SK-N-SH treated with all-trans-retinoic acid at 6 μM for 48 hours (cell line): ENCODE data around the gene PPM1D.

Experiments used
- ATAC-seq: fragments of 200-7000 bp; cut with Tn5 transposase; 3 replicates; pipeline ENCODE4 v1.9.1; 2020; ENCODE audit warnings: mild to moderate bottlenecking, moderate library complexity
- ARNTL ChIP-seq: fragments of 450-650 bp; formaldehyde crosslinking; IDR thresholded peaks from 2 replicates; pipeline ENCODE4 v1.5.0; 2020; ENCODE audit warnings: low read depth, mild to moderate bottlenecking, moderate library complexity, borderline replicate concordance
- CREB5 ChIP-seq: fragments of 250-450 bp; sonication (Bioruptor Pico); IDR thresholded peaks from 2 replicates; pipeline ENCODE4 v1.5.1; 2020; ENCODE audit warnings: low read depth, mild to moderate bottlenecking, moderate library complexity
- CSDC2 ChIP-seq: fragments of 250-450 bp; sonication (Bioruptor Pico); IDR thresholded peaks from 2 replicates; pipeline ENCODE4 v1.5.0; 2020; ENCODE audit warnings: mild to moderate bottlenecking, moderate library complexity
- ESRRG ChIP-seq: fragments of 250-450 bp; sonication (Bioruptor Pico); IDR thresholded peaks from 2 replicates; pipeline ENCODE4 v1.6.1; 2021; ENCODE audit warnings: mild to moderate bottlenecking
- GLIS3 ChIP-seq: fragments of 250-450 bp; sonication (Bioruptor Pico); IDR thresholded peaks from 2 replicates; pipeline ENCODE4 v1.5.0; 2020; ENCODE audit warnings: mild to moderate bottlenecking, moderate library complexity
- ISL1 ChIP-seq: fragments of 250-450 bp; sonication (Bioruptor Pico); IDR thresholded peaks from 2 replicates; pipeline ENCODE4 v2.1.2; 2022; ENCODE audit warnings: mild to moderate bottlenecking, moderate library complexity
- OSR1 ChIP-seq: fragments of 250-450 bp; sonication (Bioruptor Pico); IDR thresholded peaks from 2 replicates; pipeline ENCODE4 v1.8.0; 2022; ENCODE audit warnings: moderate library complexity, mild to moderate bottlenecking, inconsistent platforms
- PATZ1 ChIP-seq: fragments of 250-450 bp; sonication (Bioruptor Pico); IDR thresholded peaks from 2 replicates; pipeline ENCODE4 v1.8.0; 2020; ENCODE audit warnings: mild to moderate bottlenecking, moderate library complexity, borderline replicate concordance
- PPARA ChIP-seq: fragments of 250-450 bp; sonication (Bioruptor Pico); IDR thresholded peaks from 2 replicates; pipeline ENCODE4 v1.5.0; 2020; ENCODE audit warnings: mild to moderate bottlenecking, borderline replicate concordance
- RARB ChIP-seq: fragments of 250-450 bp; sonication (Bioruptor Pico); IDR thresholded peaks from 2 replicates; pipeline ENCODE4 v1.8.0; 2021; ENCODE audit warnings: mild to moderate bottlenecking, moderate library complexity
- SNAI2 ChIP-seq: fragments of 250-450 bp; sonication (Bioruptor Pico); IDR thresholded peaks from 2 replicates; pipeline ENCODE4 v1.5.0; 2020; ENCODE audit warnings: mild to moderate bottlenecking, moderate library complexity
- TOX ChIP-seq: fragments of 250-450 bp; sonication (Bioruptor Pico); IDR thresholded peaks from 2 replicates; pipeline ENCODE4 v1.8.0; 2021; ENCODE audit warnings: mild to moderate bottlenecking, moderate library complexity, borderline replicate concordance
- TSHZ2 ChIP-seq: fragments of 250-450 bp; sonication (Bioruptor Pico); IDR thresholded peaks from 2 replicates; pipeline ENCODE4 v1.5.0; 2020; ENCODE audit warnings: mild to moderate bottlenecking, moderate library complexity
- ZC3H10 ChIP-seq: fragments of 250-450 bp; sonication (Bioruptor Pico); IDR thresholded peaks from 2 replicates; pipeline ENCODE4 v1.5.1; 2021; ENCODE audit warnings: mild to moderate bottlenecking, moderate library complexity
- ZFP3 ChIP-seq: fragments of 250-450 bp; sonication (Bioruptor Pico); IDR thresholded peaks from 2 replicates; pipeline ENCODE4 v1.5.0; 2020; ENCODE audit warnings: mild to moderate bottlenecking, moderate library complexity
- ZFP30 ChIP-seq: fragments of 450-650 bp; formaldehyde crosslinking; IDR thresholded peaks from 2 replicates; pipeline ENCODE4 v1.5.0; 2022; ENCODE audit warnings: mild to moderate bottlenecking, moderate library complexity
- ZNF565 ChIP-seq: fragments of 450-650 bp; formaldehyde crosslinking; conservative IDR thresholded peaks from 2 replicates; pipeline ENCODE4 v1.5.0; 2020; ENCODE audit warnings: low read depth, mild to moderate bottlenecking, moderate library complexity
- ZNF70 ChIP-seq: fragments of 450-650 bp; formaldehyde crosslinking; IDR thresholded peaks from 2 replicates; pipeline ENCODE4 v1.5.0; 2020; ENCODE audit warnings: mild to moderate bottlenecking, moderate library complexity
- ZNF8 ChIP-seq: fragments of 450-650 bp; formaldehyde crosslinking; IDR thresholded peaks from 2 replicates; pipeline ENCODE4 v1.5.0; 2020; ENCODE audit warnings: mild to moderate bottlenecking, moderate library complexity
- TF ChIP-seq, protein P1 (sequence below): fragments of 250-450 bp; sonication (Bioruptor Pico); IDR thresholded peaks from 2 replicates; pipeline ENCODE4 v1.5.1; 2021; ENCODE audit warnings: mild to moderate bottlenecking, moderate library complexity
- TF ChIP-seq, protein P2 (sequence below): fragments of 250-450 bp; sonication (Bioruptor Pico); IDR thresholded peaks from 2 replicates; pipeline ENCODE4 v1.8.0; 2021; ENCODE audit warnings: low read depth, mild to moderate bottlenecking, moderate library complexity, borderline replicate concordance

The PPM1D gene

DNA sequence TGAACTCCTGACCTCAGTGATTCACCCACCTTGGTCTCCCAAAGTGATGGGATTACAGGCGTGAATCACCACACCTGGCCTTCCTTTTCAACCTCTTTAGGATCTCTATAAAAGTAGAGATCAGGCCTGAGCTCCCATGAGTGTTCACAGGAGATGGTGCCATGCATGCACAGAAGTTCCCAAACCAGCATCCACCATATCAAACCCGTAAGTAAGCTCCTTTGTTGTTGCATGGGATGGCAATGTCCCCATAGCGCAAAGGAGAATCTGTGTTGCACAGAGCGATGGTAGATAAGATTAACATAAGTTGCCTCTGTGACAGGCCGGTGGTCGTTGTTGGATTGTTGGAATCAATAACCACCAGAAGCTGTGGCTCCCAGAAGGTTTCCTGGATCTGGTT is 34.8 kb upstream of the PPM1D start:
- no peak for ATAC-seq

GRCh38 chr17:60573236-60574051 is 26.5 kb upstream of the PPM1D start:
- peak; percentile 80 for ATAC-seq
- TF ChIP-seq SNAI2 (CRISPR knock-in tag): peak; percentile 75; the same call in 1 of the 2 replicates
- 0 out of 2 replicates have a peak, but pooled peaks have one; percentile 7 for TF ChIP-seq ZNF8
- TF ChIP-seq, protein P1, sequence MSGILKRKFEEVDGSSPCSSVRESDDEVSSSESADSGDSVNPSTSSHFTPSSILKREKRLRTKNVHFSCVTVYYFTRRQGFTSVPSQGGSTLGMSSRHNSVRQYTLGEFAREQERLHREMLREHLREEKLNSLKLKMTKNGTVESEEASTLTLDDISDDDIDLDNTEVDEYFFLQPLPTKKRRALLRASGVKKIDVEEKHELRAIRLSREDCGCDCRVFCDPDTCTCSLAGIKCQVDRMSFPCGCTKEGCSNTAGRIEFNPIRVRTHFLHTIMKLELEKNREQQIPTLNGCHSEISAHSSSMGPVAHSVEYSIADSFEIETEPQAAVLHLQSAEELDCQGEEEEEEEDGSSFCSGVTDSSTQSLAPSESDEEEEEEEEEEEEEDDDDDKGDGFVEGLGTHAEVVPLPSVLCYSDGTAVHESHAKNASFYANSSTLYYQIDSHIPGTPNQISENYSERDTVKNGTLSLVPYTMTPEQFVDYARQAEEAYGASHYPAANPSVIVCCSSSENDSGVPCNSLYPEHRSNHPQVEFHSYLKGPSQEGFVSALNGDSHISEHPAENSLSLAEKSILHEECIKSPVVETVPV (CRISPR knock-in tag): 0 out of 2 replicates have a peak, but pooled peaks have one; percentile 52
- TF ChIP-seq, protein P2, sequence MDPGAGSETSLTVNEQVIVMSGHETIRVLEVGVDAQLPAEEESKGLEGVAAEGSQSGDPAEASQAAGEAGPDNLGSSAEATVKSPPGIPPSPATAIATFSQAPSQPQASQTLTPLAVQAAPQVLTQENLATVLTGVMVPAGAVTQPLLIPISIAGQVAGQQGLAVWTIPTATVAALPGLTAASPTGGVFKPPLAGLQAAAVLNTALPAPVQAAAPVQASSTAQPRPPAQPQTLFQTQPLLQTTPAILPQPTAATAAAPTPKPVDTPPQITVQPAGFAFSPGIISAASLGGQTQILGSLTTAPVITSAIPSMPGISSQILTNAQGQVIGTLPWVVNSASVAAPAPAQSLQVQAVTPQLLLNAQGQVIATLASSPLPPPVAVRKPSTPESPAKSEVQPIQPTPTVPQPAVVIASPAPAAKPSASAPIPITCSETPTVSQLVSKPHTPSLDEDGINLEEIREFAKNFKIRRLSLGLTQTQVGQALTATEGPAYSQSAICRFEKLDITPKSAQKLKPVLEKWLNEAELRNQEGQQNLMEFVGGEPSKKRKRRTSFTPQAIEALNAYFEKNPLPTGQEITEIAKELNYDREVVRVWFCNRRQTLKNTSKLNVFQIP: 0 out of 2 replicates have a peak, but pooled peaks have one; percentile 37
- no peak for TF ChIP-seq OSR1
- no peak for TF ChIP-seq TOX (CRISPR knock-in tag)
- TF ChIP-seq ZFP30 (CRISPR knock-in tag): no peak
- TF ChIP-seq ZC3H10: no peak
- TF ChIP-seq ARNTL (CRISPR knock-in tag): no peak; the same call in 1 of the 2 replicates
- peak; percentile 79; the same call in 1 of the 2 replicates for TF ChIP-seq PATZ1 (CRISPR knock-in tag)
- peak; percentile 61; the same call in 1 of the 2 replicates for TF ChIP-seq RARB (CRISPR knock-in tag)
- no peak for TF ChIP-seq PPARA (CRISPR knock-in tag)
- peak; percentile 87 for TF ChIP-seq ZFP3
- peak; percentile 65 for TF ChIP-seq TSHZ2 (CRISPR knock-in tag)
- TF ChIP-seq CREB5 (CRISPR knock-in tag): peak; percentile 93
- peak; percentile 99 for TF ChIP-seq ISL1 (CRISPR knock-in tag)
- peak; percentile 92 for TF ChIP-seq ESRRG (CRISPR knock-in tag)
- TF ChIP-seq ZNF70: no peak
- peak; percentile 92 for TF ChIP-seq GLIS3 (CRISPR knock-in tag)
- TF ChIP-seq CSDC2: peak; percentile 95
- TF ChIP-seq, all 23 proteins: peak for 13

More for the DNA sequence above, 34.8 kb upstream of the PPM1D start:
- no peak for TF ChIP-seq ZC3H10

GRCh38 chr17:60577147-60577915 is 22.7 kb upstream of the PPM1D start:
- TF ChIP-seq ZNF565 (CRISPR knock-in tag): no peak
- peak; percentile 16; the same call in 1 of the 2 replicates for TF ChIP-seq ISL1 (CRISPR knock-in tag)
- TF ChIP-seq, protein P1 (CRISPR knock-in tag): no peak
- TF ChIP-seq, all 23 proteins: peak for 1
- peak; percentile 49 for ATAC-seq
